NCI-H1436 treated with DMSO at 0.1 percent for 48 hours (cell line): ENCODE data around the gene DCC.

Experiments
- DNase-seq: peaks from one replicate; lab custom pipeline; 2025; lab: John Stamatoyannopoulos, UW

The DCC gene

DNA sequence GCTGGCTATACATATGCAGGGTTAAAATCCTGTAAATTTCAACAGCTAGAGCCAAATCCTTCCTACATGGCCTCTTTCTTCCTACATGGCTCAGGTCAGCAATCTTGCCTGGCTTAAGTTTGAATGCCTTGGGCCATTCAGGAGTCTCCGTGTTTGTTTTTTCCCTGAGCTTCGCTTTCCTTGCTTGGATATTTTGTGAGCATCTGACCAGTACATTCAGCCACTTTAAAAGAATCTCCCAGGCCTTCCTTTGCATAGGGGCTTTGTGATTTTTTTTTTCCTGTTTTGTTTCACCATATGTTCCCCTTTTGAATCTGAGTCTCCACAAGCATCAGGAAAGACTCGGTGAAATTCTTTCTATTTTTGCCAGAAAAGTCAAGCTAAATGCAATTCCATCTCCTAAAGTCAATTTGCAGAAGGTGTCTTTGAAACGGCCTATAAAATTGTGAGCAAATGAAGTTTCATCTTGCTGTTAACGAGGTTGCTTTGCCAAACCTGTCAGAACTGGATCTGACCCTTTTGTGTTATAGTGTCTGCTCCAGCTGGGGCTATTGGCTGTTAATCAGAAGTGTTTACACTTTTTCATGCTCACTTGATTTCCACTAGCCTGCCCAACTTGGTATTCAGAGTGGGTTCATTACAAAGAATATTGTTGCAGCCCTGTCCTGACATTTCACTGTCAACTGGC lies 256.9 kb downstream of the DCC start:
- DNase-seq, result no peak

DNA sequence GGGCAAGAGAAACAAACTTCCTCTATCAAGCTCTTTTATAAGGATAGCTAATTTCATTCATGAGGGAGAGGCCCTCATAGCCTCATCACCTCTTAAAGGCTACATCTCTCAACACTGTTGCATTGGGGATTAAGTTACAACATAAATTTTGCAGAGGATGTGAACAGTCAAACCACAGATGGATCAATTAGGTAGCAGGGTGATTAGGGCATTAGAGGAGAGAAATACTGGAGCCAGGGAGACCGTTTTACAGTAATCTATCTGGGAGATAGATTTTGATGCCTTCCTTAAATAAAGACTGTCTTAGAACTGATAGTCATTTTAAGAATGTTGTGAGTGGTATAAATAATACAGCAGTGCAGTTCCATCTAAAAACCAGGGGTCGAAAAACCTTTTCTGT lies 258.9 kb downstream of the DCC start:
- DNase-seq, result no peak

DNA sequence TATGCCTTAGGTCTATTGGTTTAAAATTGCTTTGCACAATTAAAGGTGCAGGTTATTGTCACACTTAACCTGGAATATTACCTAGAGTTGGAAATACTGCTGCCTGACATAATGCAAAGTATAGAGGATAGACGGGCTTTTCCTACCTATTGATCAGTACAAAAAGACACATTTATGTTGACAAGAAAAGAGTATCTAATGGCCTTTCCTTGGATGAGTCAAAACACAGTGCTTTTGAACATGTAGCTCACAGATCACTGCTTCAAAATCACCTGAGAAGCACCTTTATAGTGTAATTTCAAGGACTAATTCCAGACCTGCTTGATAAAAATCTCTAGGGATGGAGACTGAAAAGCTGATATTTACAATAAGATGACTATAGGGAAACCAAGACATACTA lies 262.8 kb downstream of the DCC start:
- no peak for DNase-seq

DNA sequence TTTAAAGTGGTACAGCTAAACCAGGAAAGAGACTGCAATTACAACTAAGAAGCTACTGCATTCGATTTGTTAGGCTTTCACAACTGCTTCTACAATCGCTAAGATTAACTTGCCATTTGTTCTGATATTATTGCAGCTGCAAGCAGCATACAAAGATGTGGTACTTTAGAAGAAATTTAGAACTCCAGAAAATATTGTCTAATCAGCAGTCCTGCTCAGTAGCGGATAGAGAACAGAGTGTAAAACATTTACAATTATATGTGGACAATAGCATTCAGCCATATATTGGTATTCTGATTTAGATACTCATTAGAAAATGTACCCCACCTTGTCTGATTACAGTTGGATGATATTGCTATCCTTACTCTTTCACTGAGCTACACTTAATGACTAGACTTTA lies 265.3 kb downstream of the DCC start:
- no peak for DNase-seq

DNA sequence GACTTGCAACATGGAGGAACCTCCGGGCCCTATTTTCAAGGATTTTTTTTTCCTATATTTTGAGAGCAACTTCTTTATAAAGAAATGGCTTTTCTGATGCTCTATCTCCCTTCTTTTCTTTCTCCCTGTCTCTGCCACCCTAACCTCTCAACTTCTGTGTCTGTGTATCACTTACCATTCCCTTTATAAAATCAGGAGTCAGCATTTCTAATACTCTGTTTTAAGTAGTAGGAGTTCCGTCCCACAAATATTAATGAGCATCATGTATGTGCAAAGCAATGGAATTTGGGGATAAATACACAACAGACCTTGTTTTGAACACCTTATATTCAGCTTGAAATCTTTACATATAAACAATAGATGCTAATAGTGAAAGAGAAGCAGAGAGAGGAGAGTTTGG lies 268.0 kb downstream of the DCC start:
- no peak for DNase-seq

DNA sequence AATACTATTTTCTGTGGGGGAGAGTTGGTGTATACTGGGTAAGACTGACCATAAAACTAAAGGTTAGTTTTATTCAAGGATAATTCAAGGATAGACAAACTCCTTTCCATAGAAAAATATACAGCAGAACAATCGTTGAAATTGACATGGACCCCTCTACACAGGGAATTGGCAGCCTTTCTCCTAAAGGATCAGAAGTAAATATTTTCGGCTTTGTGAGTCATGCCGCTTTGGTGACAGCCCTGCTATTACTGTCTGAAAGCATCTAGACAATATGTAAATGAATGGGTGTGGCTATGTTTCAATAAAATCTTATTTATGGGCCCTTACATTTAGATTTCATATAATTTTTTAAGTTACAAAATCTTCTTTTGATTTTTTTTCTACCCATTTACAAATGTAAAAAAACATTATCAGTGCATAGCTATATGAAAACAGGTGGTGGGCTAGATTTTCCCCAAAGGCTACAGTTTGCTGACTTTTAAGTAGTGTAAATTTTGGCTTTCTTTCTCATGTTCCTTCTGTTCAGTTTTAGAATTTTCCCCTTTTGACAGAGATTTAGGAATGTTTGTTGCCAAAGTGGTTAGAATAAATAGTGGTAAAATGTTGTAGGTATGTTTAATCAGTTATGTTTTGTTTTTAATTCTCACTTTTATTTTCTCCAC lies 270.6 kb downstream of the DCC start:
- no peak for DNase-seq

DNA sequence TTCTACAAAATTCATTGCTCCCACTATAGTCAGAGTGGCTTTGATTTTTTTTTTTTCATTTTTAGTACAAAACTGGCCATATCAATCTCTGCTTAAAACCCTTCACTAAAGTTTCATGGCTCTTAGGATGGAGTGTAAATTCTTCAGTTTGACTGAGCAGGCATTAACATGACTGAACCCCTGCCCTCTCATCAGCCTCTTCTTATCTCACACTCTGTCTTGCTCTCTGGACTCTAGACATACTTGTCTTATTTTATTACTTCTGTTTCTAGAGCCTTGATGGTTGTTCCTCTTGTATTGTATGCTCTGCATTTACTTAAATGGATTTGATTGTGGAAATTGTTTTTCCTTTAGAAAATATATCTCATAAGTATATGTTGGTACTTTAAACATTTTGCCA lies 272.4 kb downstream of the DCC start:
- no peak for DNase-seq

DNA sequence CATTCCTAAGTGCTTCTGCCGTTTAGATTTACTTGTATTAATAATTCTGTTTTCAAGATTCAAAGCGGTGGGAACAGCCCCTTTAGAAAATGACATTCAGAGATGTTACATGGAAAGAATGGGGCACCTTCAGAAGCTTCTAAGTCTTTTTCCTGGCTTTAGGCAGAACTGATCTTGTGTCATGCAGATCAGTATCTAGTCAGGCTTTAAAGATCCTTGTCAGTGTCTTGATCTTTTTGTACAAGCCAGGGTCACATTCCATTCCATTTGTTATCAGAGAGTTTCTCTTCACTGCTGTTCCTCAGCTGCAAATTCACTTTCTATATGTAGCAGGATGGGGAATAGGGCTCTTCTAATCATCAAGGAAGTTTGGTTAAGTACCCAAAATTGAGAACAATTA lies 275.3 kb downstream of the DCC start:
- no peak for DNase-seq

DNA sequence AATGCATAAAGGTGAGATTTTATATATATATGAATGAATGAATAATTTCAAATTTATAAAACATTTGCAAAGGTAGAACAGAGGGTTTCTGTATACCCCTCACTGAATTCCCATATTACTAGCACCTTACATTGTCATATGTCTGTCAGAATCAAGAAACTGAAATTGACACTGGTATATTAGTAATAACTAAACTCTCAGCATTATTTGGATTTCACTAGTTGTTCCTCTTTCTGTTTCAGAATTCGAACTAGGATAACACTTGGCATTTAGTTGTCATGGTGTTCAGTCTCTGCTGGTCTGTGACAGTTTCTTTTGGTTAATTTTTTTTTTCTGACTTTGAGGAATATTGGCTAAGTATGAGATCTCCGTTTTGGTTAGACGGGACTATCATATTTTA lies 275.9 kb downstream of the DCC start:
- DNase-seq, result no peak

DNA sequence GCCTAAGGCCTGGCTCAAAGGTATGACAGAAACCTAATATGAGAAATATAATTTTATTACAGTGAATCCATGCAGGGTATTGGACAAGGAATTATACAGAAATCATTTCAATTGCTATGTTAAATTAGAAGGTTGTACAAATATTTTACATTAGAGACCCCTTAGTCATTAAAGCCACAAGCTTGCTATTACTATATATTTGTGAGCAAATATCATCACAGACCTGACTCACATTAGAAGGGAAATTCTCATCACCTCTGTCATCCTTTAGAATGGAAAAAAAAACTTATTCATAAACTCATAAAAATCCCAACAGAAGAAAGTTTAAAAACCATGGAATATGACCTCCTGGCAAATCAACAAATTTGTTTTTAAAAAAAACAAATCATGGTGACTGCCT lies 277.9 kb downstream of the DCC start:
- DNase-seq, result no peak

DNA sequence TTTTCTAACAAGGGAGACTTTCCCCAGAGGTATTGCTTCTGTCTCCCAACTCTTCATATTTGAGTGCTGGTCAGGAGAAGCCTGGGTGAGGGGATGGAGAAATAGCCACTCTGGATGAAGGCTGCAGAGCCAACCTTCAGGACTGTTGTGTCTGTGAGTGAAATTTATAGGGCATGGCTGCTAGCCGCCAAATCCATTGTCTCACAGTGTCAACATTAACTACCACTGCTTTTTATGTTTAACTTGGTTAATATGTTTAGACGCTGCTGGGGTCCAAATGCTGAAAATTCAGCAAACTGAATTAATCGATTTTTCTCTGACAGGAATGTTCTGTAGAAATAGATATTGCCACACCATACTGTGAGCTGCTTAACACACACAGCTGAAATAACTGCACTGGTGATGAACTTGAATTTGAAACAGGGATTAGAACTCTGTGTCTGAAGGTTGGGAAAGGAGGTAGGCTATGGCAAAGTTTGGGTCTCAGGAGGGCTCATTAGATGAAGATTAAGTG lies 281.0 kb downstream of the DCC start:
- DNase-seq, result no peak

DNA sequence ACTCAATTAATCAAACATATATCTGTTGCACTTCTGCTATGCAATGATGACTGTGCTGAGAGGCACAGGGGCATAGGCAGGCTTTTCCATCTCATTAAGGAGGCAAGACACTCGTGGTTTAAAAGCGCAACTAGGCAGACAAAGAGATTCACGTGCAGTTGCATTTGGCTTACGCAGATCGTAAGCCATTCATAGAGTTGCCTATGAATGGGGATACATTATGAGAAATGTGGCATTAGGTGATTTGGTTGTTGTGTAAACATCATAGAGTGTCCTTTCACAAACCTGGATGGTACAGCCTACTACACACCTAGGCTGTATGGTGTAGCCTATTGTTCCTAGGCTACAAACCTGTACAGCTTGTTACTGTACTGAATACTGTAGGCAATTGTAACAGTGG lies 284.7 kb downstream of the DCC start:
- DNase-seq, result no peak

DNA sequence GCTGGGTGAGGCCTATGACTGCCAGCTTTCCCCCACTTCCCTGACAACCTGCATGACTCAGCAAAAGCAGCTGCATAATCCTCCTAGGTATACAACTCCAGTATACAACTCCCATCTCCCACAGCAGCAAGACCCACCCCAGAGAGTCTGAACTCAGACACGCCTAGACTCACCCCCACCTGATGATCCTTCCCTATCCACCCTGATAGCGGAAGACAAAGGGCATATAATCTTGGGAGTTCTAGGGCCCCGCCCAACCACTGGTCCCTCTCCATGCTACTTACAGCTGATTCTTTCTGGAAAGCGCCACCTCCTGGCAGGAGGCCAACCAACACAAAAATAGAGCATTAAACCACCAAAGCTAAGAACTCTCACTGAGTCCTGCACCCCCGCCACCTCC lies 296.5 kb downstream of the DCC start:
- no peak for DNase-seq

DNA sequence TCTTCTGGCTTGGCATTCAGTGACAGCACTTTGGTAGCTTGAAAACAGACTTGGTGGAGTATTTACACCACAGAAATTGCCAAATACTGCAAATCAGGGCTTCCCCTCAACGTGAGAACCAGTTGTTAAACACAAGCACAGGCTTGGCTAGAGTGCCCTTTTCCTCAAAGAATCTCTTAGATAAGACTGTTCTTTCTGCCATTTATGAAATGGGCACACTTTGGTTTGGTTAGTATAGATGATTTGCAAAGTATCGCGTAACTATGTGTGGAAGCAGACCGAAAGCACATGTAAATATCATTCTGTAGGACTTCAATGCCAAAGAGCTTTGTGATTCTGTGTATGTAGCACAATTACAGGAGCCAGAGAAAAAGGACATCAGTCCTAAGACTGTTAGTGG lies 308.2 kb downstream of the DCC start:
- DNase-seq, result no peak

DNA sequence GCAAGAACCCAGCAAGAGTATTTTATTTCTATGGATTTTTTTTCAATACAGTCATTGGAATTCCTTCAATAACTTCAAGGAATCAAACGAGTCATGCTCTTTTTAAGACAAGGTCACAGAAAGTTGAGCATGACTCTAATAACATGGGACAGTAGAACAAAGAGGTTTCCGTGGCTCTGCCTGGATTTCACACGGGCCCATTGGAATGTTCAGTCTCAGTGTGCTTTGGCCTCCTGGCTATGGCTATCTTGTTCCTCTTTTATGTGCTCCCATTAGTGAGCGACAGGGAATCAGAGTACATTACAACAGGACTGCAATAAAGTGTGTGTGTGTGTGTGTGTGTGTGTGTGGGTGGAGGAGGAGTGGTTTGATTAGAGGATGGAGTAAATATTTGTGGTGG lies 312.4 kb downstream of the DCC start:
- no peak for DNase-seq

DNA sequence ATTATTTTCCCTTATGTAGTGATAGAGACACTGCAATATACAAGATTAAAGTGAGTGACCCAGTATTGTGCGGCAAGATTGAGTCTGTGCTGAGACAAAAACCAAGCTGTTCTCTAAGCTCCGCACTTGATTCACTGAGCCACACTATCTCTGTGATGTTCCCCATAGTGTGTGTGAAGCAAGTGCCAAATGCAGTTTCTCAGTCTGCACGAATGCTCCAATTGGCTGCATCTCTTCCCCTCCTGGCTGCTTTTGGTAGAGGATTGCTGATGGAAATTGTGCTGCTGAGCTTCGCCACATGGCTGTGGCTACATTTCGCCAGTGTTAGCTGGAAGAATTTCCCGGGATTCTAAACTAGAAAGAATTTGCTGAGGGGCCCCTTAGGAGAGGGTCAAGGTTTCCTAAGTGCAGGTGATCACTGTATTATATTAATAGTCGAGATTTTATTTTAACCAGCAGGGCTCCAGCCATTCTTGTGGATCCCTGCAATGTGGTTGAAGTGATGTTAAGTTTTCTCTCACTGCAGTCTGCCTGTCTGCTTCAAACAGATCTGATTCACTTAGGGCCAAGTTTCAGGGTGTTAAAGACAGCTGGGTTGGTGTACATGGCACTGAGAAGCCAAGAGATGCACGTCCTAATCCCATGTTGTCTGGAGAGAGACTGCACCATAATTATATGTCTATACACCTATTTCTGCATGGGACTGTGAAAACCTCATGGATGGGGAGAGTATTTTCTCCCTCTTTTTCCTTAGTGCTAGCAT lies 317.2 kb downstream of the DCC start:
- DNase-seq, result no peak

DNA sequence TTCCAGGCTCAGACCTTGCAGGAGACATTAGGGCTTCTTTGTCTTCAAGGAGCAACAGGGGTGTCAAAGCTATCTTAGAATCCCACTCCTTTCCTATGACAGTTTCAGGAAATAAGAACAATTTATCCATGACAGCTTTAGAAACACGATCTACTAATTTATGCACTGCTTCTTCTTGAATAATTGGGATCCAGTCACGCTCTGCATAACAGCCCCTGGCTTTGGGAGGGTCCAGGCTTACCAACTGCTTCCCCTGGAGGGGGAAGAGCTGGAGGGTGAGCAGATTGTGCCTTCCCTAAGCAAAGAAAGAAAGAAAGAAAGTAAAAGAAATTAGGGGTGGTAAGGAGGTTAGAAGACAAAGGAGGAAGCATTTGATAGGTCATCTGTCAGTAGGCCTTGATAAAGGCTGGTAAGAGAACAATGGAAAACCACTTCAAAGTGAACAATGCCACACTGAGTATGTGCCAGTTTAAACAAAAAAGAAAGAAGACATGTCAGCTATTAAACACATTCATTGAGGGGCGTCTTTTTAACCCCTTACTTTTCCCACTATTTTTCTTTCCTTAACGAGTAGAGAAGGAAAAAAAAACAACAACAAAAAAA lies 327.6 kb downstream of the DCC start:
- no peak for DNase-seq

DNA sequence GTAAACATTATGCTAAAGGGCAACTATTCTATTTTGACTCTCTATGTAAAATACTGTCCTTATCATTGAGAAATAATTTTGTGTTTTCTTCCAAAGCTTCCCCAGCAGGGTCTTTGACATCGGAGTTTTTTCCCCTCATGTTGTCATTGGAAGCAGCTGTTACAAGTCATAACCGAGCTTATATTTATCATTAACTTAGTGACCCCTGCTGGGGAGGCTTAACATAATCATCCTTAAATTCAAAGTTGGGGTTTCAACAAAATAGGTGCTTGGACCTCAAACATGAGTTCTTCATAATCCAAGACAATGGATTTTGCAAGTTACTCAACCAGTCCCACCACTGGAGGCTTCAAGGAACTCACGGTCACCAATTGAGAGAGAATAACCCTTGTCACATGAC lies 330.9 kb downstream of the DCC start:
- DNase-seq, result no peak

DNA sequence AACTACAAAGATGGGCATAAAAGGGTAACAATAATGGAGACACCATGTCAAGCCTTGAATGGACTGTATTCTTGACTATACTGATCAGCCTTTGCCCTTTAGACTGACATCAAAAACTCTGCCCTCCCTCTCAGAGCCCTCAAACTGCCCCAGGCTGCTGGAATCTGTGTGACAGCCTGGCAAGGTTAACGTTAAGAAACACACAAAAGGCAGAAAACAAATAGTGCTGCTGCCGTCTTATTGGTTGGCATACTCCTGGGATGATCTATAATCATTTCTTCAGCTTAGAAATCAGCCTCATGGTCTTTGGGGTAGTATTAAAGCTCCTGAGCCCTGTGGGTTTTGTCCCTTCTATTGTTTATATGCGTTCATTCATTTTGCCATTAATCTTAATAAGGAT lies 338.0 kb downstream of the DCC start:
- no peak for DNase-seq

DNA sequence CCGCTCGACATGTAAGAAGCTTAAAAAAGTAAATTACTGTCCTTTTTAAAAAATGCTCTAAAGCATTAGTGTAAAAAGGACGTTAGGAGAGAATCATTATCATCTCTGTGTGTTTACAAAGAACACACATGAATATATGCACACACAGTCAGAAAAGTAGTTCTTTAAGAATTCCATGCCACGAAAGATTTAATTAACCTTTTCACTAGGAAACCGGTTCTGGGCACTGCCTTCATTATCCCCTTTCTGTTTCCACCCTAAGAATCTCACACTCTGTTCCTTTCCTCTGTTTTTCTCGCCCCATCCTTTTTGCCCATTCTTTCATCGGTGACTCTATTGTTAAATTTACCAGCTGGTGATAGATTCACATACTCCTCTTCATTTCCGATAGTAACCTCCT lies 338.6 kb downstream of the DCC start:
- DNase-seq, result no peak

DNA sequence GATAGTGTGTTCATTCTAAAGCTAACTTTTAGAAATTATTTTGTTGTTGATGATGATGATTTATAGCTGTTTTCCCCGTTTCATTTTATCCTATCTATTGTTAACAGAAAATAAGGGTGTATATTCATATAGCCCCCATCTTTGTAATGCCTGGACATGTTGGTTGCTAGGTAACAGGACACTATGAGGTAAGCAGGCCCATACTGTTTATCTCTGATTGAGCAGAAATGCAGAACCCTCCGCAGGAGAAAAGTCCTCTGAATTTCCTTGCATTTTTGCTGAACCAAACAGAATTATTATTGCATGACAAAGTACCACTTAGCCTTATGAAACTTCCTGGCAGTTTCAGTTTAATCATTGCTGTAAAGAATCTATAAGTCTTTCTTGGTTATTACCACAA lies 339.4 kb downstream of the DCC start:
- DNase-seq, result no peak

DNA sequence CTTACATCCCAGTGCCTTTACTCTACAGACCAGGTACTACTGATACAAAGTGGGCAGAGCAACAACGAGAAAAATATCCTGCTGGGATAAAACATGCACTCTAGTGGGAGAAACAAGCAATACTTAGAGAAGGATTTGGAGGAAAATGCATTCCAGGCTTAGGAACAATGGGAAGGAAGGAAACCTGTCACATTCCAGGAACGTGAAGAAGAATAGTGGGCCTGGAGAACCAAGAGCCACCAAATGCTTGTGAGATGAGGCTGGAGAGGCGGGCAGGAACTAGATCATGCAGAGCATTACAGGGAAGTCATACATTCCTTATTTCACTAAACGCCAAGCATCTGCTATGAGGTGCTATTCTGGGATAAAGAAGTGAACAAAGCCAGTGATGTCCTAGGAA lies 342.3 kb downstream of the DCC start:
- DNase-seq, result no peak

DNA sequence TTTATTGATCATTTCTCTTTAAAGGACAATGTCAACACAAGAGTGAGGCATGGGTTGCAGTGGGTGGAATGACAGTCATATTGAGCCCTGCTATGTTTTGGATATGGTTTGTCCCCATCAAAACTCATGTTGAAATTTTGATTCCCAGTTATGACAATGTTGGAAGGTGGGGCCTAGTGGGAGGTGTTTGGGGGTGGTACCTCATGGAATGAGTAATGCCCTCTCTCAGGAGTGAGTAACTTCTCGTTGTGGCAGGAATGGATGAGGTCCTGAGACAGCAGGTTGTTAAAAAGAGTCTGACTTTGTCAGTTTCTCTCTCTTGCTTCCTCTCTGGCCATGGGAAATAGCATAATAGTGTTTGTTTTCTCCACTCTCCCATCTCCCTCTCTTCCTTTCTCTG lies 345.3 kb downstream of the DCC start:
- DNase-seq, result no peak
